ENCODE data around the gene DDX51.

DNA sequence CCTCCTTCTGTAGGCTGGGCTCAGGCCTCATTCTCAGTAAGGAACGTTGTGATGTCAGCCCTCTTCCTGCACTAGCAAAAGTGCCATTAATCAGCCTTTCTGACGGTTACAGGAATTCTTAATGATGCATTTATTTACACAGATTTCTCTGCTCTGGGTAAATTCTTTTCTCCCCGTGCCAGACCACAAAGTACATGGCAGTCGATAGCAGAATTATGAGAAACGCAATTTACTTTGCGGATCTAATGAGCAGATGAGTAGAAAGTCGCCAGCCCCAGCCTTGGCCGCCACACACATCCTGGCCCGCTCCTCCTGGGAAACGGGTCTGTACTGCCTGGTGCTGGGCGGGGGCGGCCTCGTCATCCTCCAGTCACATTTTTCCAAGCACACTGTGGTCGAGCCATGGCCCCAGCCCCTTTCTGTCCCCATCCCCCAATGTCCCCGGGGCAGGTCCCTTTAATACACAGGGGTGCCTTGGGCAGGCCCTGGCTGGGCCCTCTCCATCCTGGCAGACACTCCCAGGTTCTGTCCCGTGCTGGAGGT is 26.0 kb upstream of the DDX51 start:
- TF ChIP-seq CTCF (IDR thresholded peaks at IDR 0.05) = no peak
- no peak for TF ChIP-seq EP300 (IDR thresholded peaks at IDR 0.05)

All from esophagus muscularis mucosa (tissue), 3 donors.